Measurements from ENCODE around the gene CYP2E1.
"Not testable (repeated sequence)": the region's sequence is repeated elsewhere in the genome, so short reads cannot be mapped to it uniquely, and the experiment has no call there.

Gene CYP2E1

DNA sequence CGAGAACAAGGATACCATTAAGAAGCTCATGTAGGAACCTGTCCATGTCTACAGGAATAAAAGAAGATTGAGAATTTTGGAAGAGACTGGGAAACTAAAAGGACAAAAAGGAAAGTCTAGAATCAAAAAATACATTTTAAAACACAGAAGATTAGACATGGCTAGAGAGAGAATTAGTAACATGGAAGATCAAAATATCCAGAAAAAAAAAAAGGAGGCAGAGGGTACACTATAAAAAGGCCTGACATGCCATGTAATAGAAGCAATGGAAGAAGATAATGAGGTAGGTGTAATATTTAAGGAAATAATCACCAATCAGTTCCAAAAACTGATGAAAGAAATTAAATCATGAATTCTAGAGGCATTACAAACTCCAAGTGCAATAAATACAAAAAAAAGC lies 46.3 kb downstream of the CYP2E1 start:
- not testable (repeated sequence) for DNase-seq (ENCODE audit: low read depth)

DNA sequence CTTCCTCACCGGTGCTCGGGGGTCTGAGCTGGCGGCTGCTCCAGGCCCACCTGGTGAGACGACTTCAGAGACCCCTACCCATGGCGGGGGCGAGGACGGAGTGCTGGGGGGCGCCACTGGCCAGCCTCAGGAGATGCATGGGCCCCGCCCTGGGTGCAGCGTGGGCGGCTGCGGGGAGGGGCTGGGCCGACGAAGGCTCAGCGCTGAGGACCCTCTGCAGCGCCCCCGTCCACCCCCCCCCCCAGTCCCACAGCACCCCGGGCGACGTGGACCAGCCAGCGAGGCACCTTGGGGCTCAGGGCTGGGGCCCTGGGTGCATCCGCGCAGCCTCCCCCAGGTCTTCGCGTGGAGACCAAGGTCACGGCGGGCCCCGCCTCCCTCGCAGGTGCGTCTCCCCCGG lies 49.9 kb downstream of the CYP2E1 start:
- DNase-seq (ENCODE audit: low read depth): not testable (repeated sequence)
